Kidney epithelial cell (primary cell): ENCODE data around the gene UROD. TPM values are rescaled to one million over a fixed set of nuclear protein-coding genes. Genes with fewer than 3 reads are reported as not detected.

Source experiments
- DNase-seq: peaks from one replicate; pipeline ENCODE4 v3.0.0-alpha.2; 2010; ENCODE audit warnings: low read depth
- H3K27me3 ChIP-seq: 2 replicates; pipeline ENCODE4 v1.6.0; 2011; ENCODE audit warnings: low read length; ENCODE audit not compliant: control insufficient read depth, insufficient read depth
- H3K36me3 ChIP-seq: 2 replicates; pipeline ENCODE4 v1.5.1; 2011; ENCODE audit warnings: low read length; ENCODE audit not compliant: control insufficient read depth, insufficient read depth
- H3K4me3 ChIP-seq: 2 replicates; pipeline ENCODE4 v1.5.1; 2011; ENCODE audit warnings: low read depth, mild to moderate bottlenecking, control low read depth, low read length
- CTCF ChIP-seq: IDR thresholded peaks from 2 replicates; pipeline ENCODE4 v1.5.1; 2011; ENCODE audit warnings: mild to moderate bottlenecking, moderate library complexity, low read length, control low read depth, inconsistent platforms; ENCODE audit not compliant: insufficient read depth, poor library complexity, severe bottlenecking
- total RNA-seq: library from RNA; depleted of rRNA; stranded (reverse); fragments of >200 nt; gene quantifications from 2 replicates; pipeline ENCODE4 v1.2.3, GENCODE V29; 2015

The UROD gene
- total RNA-seq, 1 donor from 2014 or later: 113 TPM

GRCh38 chr1:45016090-45016697, 4.1 kb downstream of the UROD start:
- TF ChIP-seq CTCF: no peak
- Histone ChIP-seq H3K4me3 (no peak overlapping the region), H3K36me3 (peaks cover 2% of the 10 kb centered on the region), H3K27me3 (no peaks in the 10 kb centered on the region)
- no peak for DNase-seq

GRCh38 chr1:45016767-45017166, 4.7 kb downstream of the UROD start:
- no peak for TF ChIP-seq CTCF
- Histone ChIP-seq H3K27me3 (no peaks in the 10 kb centered on the region), H3K36me3 (peaks cover 2% of the 10 kb centered on the region), H3K4me3 (no peak overlapping the region)
- no peak for DNase-seq

- Histone ChIP-seq H3K4me3 (no peak overlapping the region), H3K36me3 (peaks cover 2% of the 10 kb centered on the region), H3K27me3 (no peaks in the 10 kb centered on the region)
- DNase-seq: no peak
- peak; percentile 85 for TF ChIP-seq CTCF
Measured at GRCh38 chr1:45018599-45019230, 6.7 kb downstream of the UROD start.

- no peaks in the 10 kb centered on the region for H3K36me3 ChIP-seq
- H3K4me3 ChIP-seq: no peak overlapping the region
- TF ChIP-seq CTCF: no peak
- no peaks in the 10 kb centered on the region for H3K27me3 ChIP-seq
- no peak for DNase-seq
Measured at GRCh38 chr1:45023663-45024062, 11.6 kb downstream of the UROD start.

- H3K36me3 ChIP-seq: no peaks in the 10 kb centered on the region
- H3K4me3 ChIP-seq: no peak overlapping the region
- DNase-seq: no peak
- TF ChIP-seq CTCF: no peak
- no peaks in the 10 kb centered on the region for H3K27me3 ChIP-seq
Measured at GRCh38 chr1:45026446-45026845, 14.4 kb downstream of the UROD start.

DNA sequence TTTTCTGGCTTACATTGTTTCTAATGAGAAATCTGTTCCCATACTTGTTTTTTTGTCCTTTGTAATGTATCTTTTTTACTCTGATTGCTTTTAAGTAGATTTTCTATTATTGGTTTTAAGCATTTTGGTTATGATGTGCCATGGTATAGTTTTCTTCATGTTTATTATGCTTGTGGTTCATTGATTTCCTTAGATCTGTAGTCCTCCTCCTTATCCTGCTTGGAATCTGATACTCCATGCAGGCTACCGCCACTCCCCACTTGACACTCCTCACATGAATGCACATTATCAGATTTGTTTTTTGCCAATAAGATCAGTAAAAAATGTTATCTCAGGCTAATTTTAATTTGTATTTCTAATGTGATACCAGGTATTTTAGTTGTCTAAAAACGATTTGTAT, 20.8 kb downstream of the UROD start:
- no peak for DNase-seq
- H3K36me3 ChIP-seq: no peaks in the 10 kb centered on the region
- TF ChIP-seq CTCF: no peak
- no peak overlapping the region for H3K4me3 ChIP-seq
- no peaks in the 10 kb centered on the region for H3K27me3 ChIP-seq
